ENCODE results near the gene PRTN3. TPM values are rescaled to one million over a fixed set of nuclear protein-coding genes. Genes with fewer than 3 reads are reported as not detected.
A peak's percentile ranks its signal among the peaks of the same experiment; 100 is the strongest.

The PRTN3 gene
- total RNA-seq, 6 donors from 2014 or later = 1.1 to 9.4 TPM; not detected in 4

DNA sequence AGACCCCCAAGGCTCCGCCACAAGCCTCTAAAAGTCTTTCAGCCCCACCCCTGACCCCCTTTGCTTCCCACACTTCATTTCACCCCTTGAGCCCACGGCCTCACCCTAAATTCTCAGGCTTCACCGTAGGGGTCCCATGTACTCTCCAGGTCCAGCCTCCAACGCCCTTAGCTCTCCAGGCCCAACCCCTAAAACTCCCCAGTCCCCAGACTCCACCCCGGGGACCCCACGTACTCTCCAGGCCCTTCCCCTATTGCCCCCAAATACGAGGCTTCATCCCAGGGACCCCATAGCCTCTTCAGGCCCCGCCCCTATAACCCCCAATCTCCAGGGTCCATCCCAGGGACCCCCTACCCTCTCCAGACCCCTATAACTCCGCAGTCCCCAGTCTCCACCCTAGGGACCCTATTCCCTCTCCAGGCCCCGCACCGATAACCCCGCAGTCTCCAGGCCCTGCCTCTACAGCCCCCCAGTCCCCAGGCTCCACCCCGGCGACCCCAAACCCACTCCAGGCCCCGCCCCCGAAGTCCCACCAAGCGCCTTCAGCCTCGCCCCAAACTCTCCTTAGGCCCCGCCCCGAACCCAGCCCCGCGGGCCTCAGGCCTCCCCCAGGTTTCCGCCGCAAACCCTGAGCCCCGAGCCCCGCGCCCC is 51.6 kb downstream of the PRTN3 start:
- H3K4me3 ChIP-seq = peak overlapping the region; percentile 68 to 95 (median 80)
- H3K9me3 ChIP-seq = no peaks in the 10 kb centered on the region
- peaks cover 7 to 20% (median 18%) of the 10 kb centered on the region in 4 donors for H3K4me1 ChIP-seq
- TF ChIP-seq POLR2A (IDR thresholded peaks at IDR 0.05) (no peak), POLR2AphosphoS5 (IDR thresholded peaks at IDR 0.05) (no peak), EP300 (IDR thresholded peaks at IDR 0.05) (no peak)
- TF ChIP-seq, protein P1, sequence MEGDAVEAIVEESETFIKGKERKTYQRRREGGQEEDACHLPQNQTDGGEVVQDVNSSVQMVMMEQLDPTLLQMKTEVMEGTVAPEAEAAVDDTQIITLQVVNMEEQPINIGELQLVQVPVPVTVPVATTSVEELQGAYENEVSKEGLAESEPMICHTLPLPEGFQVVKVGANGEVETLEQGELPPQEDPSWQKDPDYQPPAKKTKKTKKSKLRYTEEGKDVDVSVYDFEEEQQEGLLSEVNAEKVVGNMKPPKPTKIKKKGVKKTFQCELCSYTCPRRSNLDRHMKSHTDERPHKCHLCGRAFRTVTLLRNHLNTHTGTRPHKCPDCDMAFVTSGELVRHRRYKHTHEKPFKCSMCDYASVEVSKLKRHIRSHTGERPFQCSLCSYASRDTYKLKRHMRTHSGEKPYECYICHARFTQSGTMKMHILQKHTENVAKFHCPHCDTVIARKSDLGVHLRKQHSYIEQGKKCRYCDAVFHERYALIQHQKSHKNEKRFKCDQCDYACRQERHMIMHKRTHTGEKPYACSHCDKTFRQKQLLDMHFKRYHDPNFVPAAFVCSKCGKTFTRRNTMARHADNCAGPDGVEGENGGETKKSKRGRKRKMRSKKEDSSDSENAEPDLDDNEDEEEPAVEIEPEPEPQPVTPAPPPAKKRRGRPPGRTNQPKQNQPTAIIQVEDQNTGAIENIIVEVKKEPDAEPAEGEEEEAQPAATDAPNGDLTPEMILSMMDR (IDR thresholded peaks at IDR 0.05) = no peak
- WGBS, 2 donors = 7 to 8% methylated on average over 20 to 27 of the region's 27 CpGs
- no peaks in the 10 kb centered on the region for H3K27me3 ChIP-seq
- ATAC-seq (ENCODE audit: low FRiP score in 2 of 2) (no peak), DNase-seq (no peak)
- peaks cover 0 to 43% (median 23%) of the 10 kb centered on the region in 4 donors for H3K36me3 ChIP-seq
- H3K27ac ChIP-seq = peak overlapping the region; percentile 89 to 95 (median 92)

DNA sequence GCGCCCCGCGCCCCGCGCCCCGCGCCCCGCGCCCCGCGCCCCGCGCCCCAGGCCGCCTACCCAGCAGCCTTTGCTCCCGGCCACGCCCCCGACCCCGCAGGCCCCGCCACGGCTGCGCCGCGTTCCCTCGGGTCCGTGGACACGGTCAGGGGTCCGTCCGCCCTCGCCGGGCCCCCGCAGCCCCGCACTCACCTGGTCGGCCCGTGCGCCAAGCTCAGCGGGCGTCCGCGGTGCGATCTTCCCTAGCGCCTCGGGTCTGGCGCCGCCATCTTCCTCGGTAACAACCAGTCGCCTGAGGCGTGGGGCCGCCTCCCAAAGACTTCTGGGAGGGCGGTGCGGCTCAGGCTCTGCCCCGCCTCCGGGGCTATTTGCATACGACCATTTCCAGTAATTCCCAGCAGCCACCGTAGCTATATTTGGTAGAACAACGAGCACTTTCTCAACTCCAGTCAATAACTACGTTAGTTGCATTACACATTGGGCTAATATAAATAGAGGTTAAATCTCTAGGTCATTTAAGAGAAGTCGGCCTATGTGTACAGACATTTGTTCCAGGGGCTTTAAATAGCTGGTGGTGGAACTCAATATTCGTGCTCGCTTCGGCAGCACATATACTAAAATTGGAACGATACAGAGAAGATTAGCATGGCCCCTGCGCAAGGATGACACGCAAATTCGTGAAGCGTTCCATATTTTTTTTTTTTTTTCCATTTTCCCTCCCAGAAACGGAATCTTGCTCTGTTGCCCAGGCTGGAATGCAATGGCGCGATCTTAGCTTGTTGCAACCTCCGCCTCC is 52.3 kb downstream of the PRTN3 start, which contains the start of the genes MED16 and RNU6-9:
Gene MED16 (minus strand): TSS at position 294 of the 796 bp plus-strand sequence. CDS start 2,056 bp downstream, outside the sequence.
Gene RNU6-9 (plus strand): TSS at position 591 of the 796 bp plus-strand sequence.
- TF ChIP-seq POLR2AphosphoS5 (IDR thresholded peaks at IDR 0.05) (peak; percentile 65 to 86), POLR2A (IDR thresholded peaks at IDR 0.05) (peak in 1 of 4 donors; percentile 75), EP300 (IDR thresholded peaks at IDR 0.05) (no peak)
- TF ChIP-seq, protein P1 (IDR thresholded peaks at IDR 0.05) = peak in 1 of 6 experiments; percentile 18
- H3K27me3 ChIP-seq = no peaks in the 10 kb centered on the region
- H3K4me3 ChIP-seq = peak within 1 kb of the TSS; percentile 68 to 95 (median 80)
- peak; percentile 94 to 96 for DNase-seq
- peak within 1 kb of the TSS; percentile 89 to 95 (median 92) for H3K27ac ChIP-seq
- peak; percentile 93 to 98 for ATAC-seq (ENCODE audit: low FRiP score in 2 of 2)
- 1 to 2% methylated on average over 16 to 37 of the region's 69 CpGs for WGBS, 2 donors
- peaks cover 7 to 20% (median 18%) of the 10 kb centered on the region in 4 donors for H3K4me1 ChIP-seq
- peaks cover 0 to 37% (median 22%) of the 10 kb centered on the region in 4 donors for H3K36me3 ChIP-seq
- no peaks in the 10 kb centered on the region for H3K9me3 ChIP-seq

DNA sequence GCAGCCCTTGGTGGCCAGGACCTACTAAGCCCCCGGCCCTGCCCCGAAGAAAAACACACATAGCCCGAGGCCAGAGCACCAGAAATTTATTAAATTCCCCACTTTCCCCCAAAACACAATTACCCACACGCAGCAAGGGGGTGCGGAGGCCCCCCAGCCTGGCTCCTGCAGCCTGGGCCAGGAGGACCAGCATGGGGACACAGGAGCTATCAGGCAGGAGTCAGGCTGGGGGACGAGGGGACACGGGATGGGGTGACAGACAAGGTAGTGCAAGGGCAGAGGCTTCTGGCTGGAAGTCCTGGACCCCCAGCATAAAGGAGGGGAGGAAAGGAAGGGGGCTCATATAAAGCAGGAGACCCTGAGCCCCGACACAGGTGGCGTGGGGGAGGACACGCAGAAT is 55.6 kb downstream of the PRTN3 start:
- H3K4me1 ChIP-seq = peaks cover 3 to 14% (median 12%) of the 10 kb centered on the region in 4 donors
- peak in 1 of 2 donors; percentile 27 for DNase-seq
- H3K36me3 ChIP-seq = peaks cover 0 to 33% (median 24%) of the 10 kb centered on the region in 4 donors
- H3K9me3 ChIP-seq = no peaks in the 10 kb centered on the region
- no peaks in the 10 kb centered on the region for H3K27me3 ChIP-seq
- WGBS, 2 donors = 91 to 95% methylated on average over 9 to 10 of the region's 10 CpGs
- no peak overlapping the region for H3K4me3 ChIP-seq
- TF ChIP-seq, protein P1 (IDR thresholded peaks at IDR 0.05) = no peak
- TF ChIP-seq POLR2A (IDR thresholded peaks at IDR 0.05) (no peak), EP300 (IDR thresholded peaks at IDR 0.05) (no peak), POLR2AphosphoS5 (IDR thresholded peaks at IDR 0.05) (no peak)
- no peak for ATAC-seq (ENCODE audit: low FRiP score in 2 of 2)
- H3K27ac ChIP-seq = no peak overlapping the region

DNA sequence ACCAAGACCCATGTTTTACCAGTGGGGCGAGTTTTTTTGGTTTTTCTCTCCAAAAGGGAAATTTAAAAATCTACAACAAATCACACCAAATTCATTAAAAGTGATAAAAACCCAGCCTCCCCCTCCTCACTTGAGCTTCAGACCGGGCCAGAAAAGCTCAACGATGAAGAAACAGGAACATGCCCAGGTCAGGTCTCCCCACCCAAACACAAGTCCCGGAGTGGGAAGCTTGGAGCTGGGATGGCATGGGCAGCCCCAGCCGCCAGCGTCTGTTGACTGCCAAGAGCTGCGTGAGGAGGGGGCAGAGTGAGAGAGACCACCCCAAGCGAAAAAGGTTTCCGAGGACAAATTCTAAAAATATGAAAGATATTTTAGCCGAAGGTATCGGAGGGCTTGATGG is 56.2 kb downstream of the PRTN3 start:
- Histone ChIP-seq H3K36me3 (peaks cover 0 to 39% (median 30%) of the 10 kb centered on the region in 4 donors), H3K4me1 (peaks cover 1 to 10% (median 9%) of the 10 kb centered on the region in 4 donors), H3K9me3 (no peaks in the 10 kb centered on the region), H3K4me3 (no peak overlapping the region), H3K27ac (no peak overlapping the region), H3K27me3 (no peaks in the 10 kb centered on the region)
- ATAC-seq (ENCODE audit: low FRiP score in 2 of 2) (no peak), DNase-seq (no peak)
- 88 to 95% methylated on average over 11 of the region's 11 CpGs for WGBS, 2 donors
- TF ChIP-seq POLR2AphosphoS5 (IDR thresholded peaks at IDR 0.05) (no peak), POLR2A (IDR thresholded peaks at IDR 0.05) (no peak), EP300 (IDR thresholded peaks at IDR 0.05) (no peak)
- TF ChIP-seq, protein P1 (IDR thresholded peaks at IDR 0.05) = no peak

Data from upper lobe of left lung (tissue), 6 donors.